SK-N-SH (cell line): Measurements from ENCODE around the gene RAC2. TPM values are rescaled to one million over a fixed set of nuclear protein-coding genes. Genes with fewer than 3 reads are reported as not detected.
A peak's percentile ranks its signal among the peaks of the same experiment; 100 is the strongest.

ENCODE experiments used
- CTCF ChIA-PET: fragments of 300-600, 350-600 bp; formaldehyde crosslinking; extraction: SDS; loops from one replicate; lab custom pipeline; 2021; lab: Yijun Ruan, JAX
- POLR2A ChIA-PET: fragments of 350-600 bp; sonication (Branson Sonifier 250); formaldehyde crosslinking; extraction: SDS; loops from one replicate; lab custom pipeline; 2020; ENCODE audit warnings: antibody characterized with exemption, inconsistent platforms; lab: Yijun Ruan, JAX
- DNase-seq: peaks from one replicate; pipeline ENCODE4 v3.0.0; 2012
- H2AFZ ChIP-seq: fragments of 200-600 bp; sonication (generic); 2 replicates; pipeline ENCODE4 v1.8.1; 2016; ENCODE audit warnings: antibody characterized with exemption, mild to moderate bottlenecking, low read depth
- H3F3A ChIP-seq: fragments of 200-600 bp; sonication (generic); replicated peaks from 2 replicates; pipeline ENCODE3; 2016; ENCODE audit warnings: antibody characterized with exemption, mild to moderate bottlenecking; ENCODE audit not compliant: insufficient read depth
- H3K27ac ChIP-seq, 2 experiments: fragments of 200-500 bp in 1 of 2; fragments of 200-600 bp in 1 of 2; sonication (Bioruptor generic) in 1 of 2; sonication (generic), shearing (Covaris generic) in 1 of 2; 2 replicates each; pipeline versions ENCODE4 v1.5.1 to v1.6.1; 2014 to 2016; ENCODE audit warnings: low read depth in 2 of 2, inconsistent platforms in 1 of 2, low read length in 1 of 2, mild to moderate bottlenecking in 1 of 2, mixed read lengths in 1 of 2
- H3K27me3 ChIP-seq: fragments of 200-600 bp; sonication (generic), shearing (Covaris generic); 2 replicates; pipeline ENCODE4 v1.6.1; 2016; ENCODE audit warnings: mixed run types; ENCODE audit not compliant: insufficient read depth
- H3K36me3 ChIP-seq, 2 experiments: fragments of 200-500 bp in 1 of 2; fragments of 200-600 bp in 1 of 2; sonication (Bioruptor generic) in 1 of 2; sonication (generic) in 1 of 2; replicated peaks in 1 of 2; 2 replicates each; pipeline versions ENCODE3 to v1.5.1; 2014 to 2016; ENCODE audit warnings: low read length in 1 of 2, mild to moderate bottlenecking in 1 of 2; ENCODE audit not compliant: insufficient read depth in 2 of 2, control insufficient read depth in 1 of 2
- H3K4me1 ChIP-seq, 2 experiments: fragments of 200-500 bp in 1 of 2; fragments of 200-600 bp in 1 of 2; sonication (Bioruptor generic) in 1 of 2; sonication (generic), shearing (Covaris generic) in 1 of 2; 2 replicates each; pipeline versions ENCODE4 v1.5.1 to v1.6.1; 2014 to 2016; ENCODE audit warnings: low read depth in 1 of 2, low read length in 1 of 2, mixed run types in 1 of 2; ENCODE audit not compliant: insufficient read depth in 2 of 2, control insufficient read depth in 1 of 2
- H3K4me2 ChIP-seq: fragments of 200-600 bp; sonication (generic), shearing (Covaris generic); 2 replicates; pipeline ENCODE4 v1.6.1; 2017; ENCODE audit warnings: mixed run types
- H3K4me3 ChIP-seq, 2 experiments: fragments of 200-500 bp in 1 of 2; fragments of 200-600 bp in 1 of 2; sonication (Bioruptor generic) in 1 of 2; sonication (generic), shearing (Covaris generic) in 1 of 2; 2 replicates each; pipeline versions ENCODE4 v1.5.1 to v1.8.1; 2014 to 2016; ENCODE audit warnings: low read depth in 2 of 2, inconsistent platforms in 1 of 2, low read length in 1 of 2, mild to moderate bottlenecking in 1 of 2, mixed read lengths in 1 of 2, moderate library complexity in 1 of 2
- H3K79me2 ChIP-seq: fragments of 200-600 bp; sonication (generic); 2 replicates; pipeline ENCODE4 v1.8.1; 2017; ENCODE audit warnings: mild to moderate bottlenecking; ENCODE audit not compliant: insufficient read depth
- H3K9ac ChIP-seq: fragments of 200-600 bp; sonication (generic); 2 replicates; pipeline ENCODE4 v1.6.1; 2017; ENCODE audit warnings: mixed run types
- H3K9me2 ChIP-seq: fragments of 200-600 bp; sonication (generic); 2 replicates; pipeline ENCODE4 v1.6.1; 2017; ENCODE audit warnings: mixed run types
- H3K9me3 ChIP-seq: fragments of 200-600 bp; sonication (generic); 2 replicates; pipeline ENCODE4 v1.6.1; 2017; ENCODE audit warnings: mixed run types, mild to moderate bottlenecking, moderate library complexity
- H4K20me1 ChIP-seq: fragments of 200-600 bp; sonication (generic); 2 replicates; pipeline ENCODE4 v1.6.1; 2017; ENCODE audit warnings: mild to moderate bottlenecking, mixed run types; ENCODE audit not compliant: insufficient read depth
- ELF1 ChIP-seq: IDR thresholded peaks from 2 replicates; pipeline ENCODE4 v1.4.0; 2012
- EZH2phosphoT487 ChIP-seq: fragments of 200-600 bp; sonication (generic); IDR thresholded peaks from 2 replicates; pipeline ENCODE4 v1.6.1; 2017; ENCODE audit warnings: low read depth, mixed run types, mild to moderate bottlenecking, antibody characterized with exemption, moderate library complexity, borderline replicate concordance
- FOSL2 ChIP-seq: IDR thresholded peaks from 2 replicates; pipeline ENCODE4 v1.4.0; 2012; ENCODE audit warnings: low read depth, mild to moderate bottlenecking, moderate library complexity, borderline replicate concordance
- FOXM1 ChIP-seq: IDR thresholded peaks from 2 replicates; pipeline ENCODE4 v1.4.0; 2012; ENCODE audit warnings: low read depth, mild to moderate bottlenecking
- NRF1 ChIP-seq: IDR thresholded peaks from 2 replicates; pipeline ENCODE4 v1.6.1; 2012; ENCODE audit warnings: low read depth, mild to moderate bottlenecking, low read length
- POLR2AphosphoS5 ChIP-seq: IDR thresholded peaks from 2 replicates; pipeline ENCODE4 v1.6.1; 2012; ENCODE audit warnings: low read depth, low read length
- RAD21 ChIP-seq: IDR thresholded peaks from 2 replicates; pipeline ENCODE4 v1.6.1; 2012; ENCODE audit warnings: mild to moderate bottlenecking, low read length
- RCOR1 ChIP-seq: fragments of 150-350 bp; IDR thresholded peaks from 2 replicates; pipeline ENCODE4 v1.6.1; 2017; ENCODE audit warnings: antibody characterized with exemption, low read length
- SMC3 ChIP-seq: IDR thresholded peaks from 2 replicates; pipeline ENCODE4 v1.6.1; 2012; ENCODE audit warnings: low read depth, low read length, improper control_type of control experiment
- YY1 ChIP-seq: IDR thresholded peaks from 2 replicates; pipeline ENCODE4 v1.4.0; 2012; ENCODE audit warnings: low read depth, mild to moderate bottlenecking
- WGBS: methylation state at CpG from one replicate; pipeline ENCODE4 v1.1.6; 2017; ENCODE audit warnings: low lambda C conversion rate; 5-methylcytosine and 5-hydroxymethylcytosine counted together
- polyA plus RNA-seq, 3 experiments: library from polyadenylated mRNA; depleted of rRNA; stranded (reverse); fragments of >200 nt; gene quantifications; 2 replicates each; pipeline ENCODE4 v1.2.3, GENCODE V29; 2012
- TF ChIP-seq, protein P1 (sequence below): fragments of 150-350 bp; IDR thresholded peaks from 2 replicates; pipeline ENCODE4 v1.6.1; 2017; ENCODE audit warnings: antibody characterized with exemption, low read length, low read depth, borderline replicate concordance
- TF ChIP-seq, protein P2 (sequence below): IDR thresholded peaks from 2 replicates; pipeline ENCODE4 v1.4.0; 2012; ENCODE audit warnings: low read depth, borderline replicate concordance
- TF ChIP-seq, protein P3 (sequence below): fragments of 200-600 bp; sonication (generic); IDR thresholded peaks from 2 replicates; pipeline ENCODE4 v1.6.1; 2017; ENCODE audit warnings: antibody characterized with exemption, mild to moderate bottlenecking, moderate library complexity

The RAC2 gene
- polyA plus RNA-seq, 1 of the 3 experiments (the other 2 are of a cell fraction) = 29.9 TPM

DNA sequence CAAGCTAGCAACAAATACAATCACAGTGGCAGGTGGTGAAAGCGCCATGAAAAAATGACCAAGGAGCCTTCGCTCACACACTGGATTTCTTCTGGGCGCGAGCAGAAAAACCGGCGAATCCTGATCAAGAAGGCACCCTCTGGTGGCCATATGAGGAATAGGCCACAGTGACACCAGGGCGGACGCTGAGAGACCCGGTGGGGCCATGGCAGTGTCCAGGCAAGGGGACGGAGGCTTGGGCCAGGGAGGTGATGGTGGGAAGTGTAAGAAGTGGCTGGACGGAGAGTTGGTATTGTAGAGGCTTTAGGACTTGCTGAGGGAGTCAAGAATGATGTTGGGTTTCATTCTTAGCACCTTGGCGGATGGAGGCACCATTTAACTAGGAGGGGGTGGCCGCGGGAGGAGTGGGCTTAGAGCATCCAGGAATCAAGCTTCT is 16.9 kb upstream of the RAC2 start:
- ChIA-PET POLR2A (no interaction called here), CTCF (interaction anchor here (0.6 to 4.8 kb wide), 45 partner anchors 8 to 713 kb away, joined by 3 to 124 read pairs (median 4); partner anchors contain the start of genes CYTH4 and RAC2)
- Histone ChIP-seq H2AFZ (0 out of 2 replicates have a peak overlapping the region, but pooled peaks have one; percentile 5), H3K36me3 (no peaks in the 10 kb centered on the region), H3F3A (no peaks in the 10 kb centered on the region), H3K27ac (no peak overlapping the region), H3K27me3 (no peaks in the 10 kb centered on the region), H3K9me3 (no peaks in the 10 kb centered on the region), H3K4me3 (peak overlapping the region in 1 of 2 experiments; percentile 16; a peak in 2 of 4 replicates), H3K9me2 (no peaks in the 10 kb centered on the region), H3K4me1 (peaks cover 2 to 3% of the 10 kb centered on the region in 2 experiments; a peak in 1 of 4 replicates), H3K4me2 (no peak overlapping the region), H3K9ac (no peak overlapping the region), H3K79me2 (no peaks in the 10 kb centered on the region), H4K20me1 (no peaks in the 10 kb centered on the region)
- TF ChIP-seq, protein P1, sequence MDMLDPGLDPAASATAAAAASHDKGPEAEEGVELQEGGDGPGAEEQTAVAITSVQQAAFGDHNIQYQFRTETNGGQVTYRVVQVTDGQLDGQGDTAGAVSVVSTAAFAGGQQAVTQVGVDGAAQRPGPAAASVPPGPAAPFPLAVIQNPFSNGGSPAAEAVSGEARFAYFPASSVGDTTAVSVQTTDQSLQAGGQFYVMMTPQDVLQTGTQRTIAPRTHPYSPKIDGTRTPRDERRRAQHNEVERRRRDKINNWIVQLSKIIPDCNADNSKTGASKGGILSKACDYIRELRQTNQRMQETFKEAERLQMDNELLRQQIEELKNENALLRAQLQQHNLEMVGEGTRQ = no peak
- TF ChIP-seq, protein P2, sequence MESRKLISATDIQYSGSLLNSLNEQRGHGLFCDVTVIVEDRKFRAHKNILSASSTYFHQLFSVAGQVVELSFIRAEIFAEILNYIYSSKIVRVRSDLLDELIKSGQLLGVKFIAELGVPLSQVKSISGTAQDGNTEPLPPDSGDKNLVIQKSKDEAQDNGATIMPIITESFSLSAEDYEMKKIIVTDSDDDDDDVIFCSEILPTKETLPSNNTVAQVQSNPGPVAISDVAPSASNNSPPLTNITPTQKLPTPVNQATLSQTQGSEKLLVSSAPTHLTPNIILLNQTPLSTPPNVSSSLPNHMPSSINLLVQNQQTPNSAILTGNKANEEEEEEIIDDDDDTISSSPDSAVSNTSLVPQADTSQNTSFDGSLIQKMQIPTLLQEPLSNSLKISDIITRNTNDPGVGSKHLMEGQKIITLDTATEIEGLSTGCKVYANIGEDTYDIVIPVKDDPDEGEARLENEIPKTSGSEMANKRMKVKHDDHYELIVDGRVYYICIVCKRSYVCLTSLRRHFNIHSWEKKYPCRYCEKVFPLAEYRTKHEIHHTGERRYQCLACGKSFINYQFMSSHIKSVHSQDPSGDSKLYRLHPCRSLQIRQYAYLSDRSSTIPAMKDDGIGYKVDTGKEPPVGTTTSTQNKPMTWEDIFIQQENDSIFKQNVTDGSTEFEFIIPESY = no peak
- TF ChIP-seq NRF1 (no peak), SMC3 (peak; percentile 68), RAD21 (peak; percentile 68), ELF1 (no peak)
- TF ChIP-seq, protein P3, sequence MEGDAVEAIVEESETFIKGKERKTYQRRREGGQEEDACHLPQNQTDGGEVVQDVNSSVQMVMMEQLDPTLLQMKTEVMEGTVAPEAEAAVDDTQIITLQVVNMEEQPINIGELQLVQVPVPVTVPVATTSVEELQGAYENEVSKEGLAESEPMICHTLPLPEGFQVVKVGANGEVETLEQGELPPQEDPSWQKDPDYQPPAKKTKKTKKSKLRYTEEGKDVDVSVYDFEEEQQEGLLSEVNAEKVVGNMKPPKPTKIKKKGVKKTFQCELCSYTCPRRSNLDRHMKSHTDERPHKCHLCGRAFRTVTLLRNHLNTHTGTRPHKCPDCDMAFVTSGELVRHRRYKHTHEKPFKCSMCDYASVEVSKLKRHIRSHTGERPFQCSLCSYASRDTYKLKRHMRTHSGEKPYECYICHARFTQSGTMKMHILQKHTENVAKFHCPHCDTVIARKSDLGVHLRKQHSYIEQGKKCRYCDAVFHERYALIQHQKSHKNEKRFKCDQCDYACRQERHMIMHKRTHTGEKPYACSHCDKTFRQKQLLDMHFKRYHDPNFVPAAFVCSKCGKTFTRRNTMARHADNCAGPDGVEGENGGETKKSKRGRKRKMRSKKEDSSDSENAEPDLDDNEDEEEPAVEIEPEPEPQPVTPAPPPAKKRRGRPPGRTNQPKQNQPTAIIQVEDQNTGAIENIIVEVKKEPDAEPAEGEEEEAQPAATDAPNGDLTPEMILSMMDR = peak; percentile 91
- 26% methylated on average over 14 of the region's 14 CpGs for WGBS
- peak; percentile 84 for DNase-seq

DNA sequence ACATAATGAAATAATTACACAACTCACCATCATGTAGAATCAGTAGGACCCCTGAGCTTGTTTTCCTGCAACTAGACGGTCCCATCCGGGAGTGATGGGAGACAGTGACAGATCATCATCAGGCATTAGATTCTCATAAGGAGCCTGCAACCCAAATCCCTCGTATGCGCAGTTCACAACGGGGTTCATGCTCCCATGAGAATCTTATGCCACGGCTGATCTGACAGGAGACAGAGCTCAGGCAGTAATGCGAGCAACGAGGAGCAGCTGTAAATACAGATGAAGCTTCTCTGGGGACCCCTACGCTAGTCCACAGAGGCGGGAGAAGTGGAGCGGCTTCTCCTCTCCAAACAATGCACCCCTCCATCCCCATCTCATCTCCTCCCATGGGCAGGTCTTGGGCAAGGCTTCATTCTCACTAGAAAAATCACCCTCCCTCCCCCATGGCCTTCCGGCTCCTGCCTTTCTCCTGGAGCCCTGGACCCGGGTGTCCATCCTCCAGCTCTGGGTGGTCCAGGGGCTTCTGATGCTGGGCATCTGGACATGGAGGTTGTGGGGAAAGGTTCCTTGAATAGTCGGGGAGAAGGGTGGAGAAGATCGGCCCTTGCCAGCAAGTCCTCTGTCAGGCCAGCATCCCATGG is 16.2 kb upstream of the RAC2 start:
- peaks cover 3 to 6% of the 10 kb centered on the region in 2 experiments; a peak in 3 of 4 replicates for H3K4me1 ChIP-seq
- POLR2A ChIA-PET = no interaction called here
- 73% methylated on average over 15 of the region's 15 CpGs for WGBS

More for the DNA sequence above, 16.2 kb upstream of the RAC2 start:
- Histone ChIP-seq H2AFZ (0 out of 2 replicates have a peak overlapping the region, but pooled peaks have one; percentile 5), H3K79me2 (no peaks in the 10 kb centered on the region)
- no peak for TF ChIP-seq YY1
- TF ChIP-seq FOSL2 = no peak
- TF ChIP-seq FOXM1 = no peak
- TF ChIP-seq EZH2phosphoT487 = no peak
- TF ChIP-seq POLR2AphosphoS5 = no peak
- no peak for TF ChIP-seq RAD21
- no peak for TF ChIP-seq RCOR1
- TF ChIP-seq, all 33 proteins: peak for 0
- H3K4me3 ChIP-seq = no peak overlapping the region
- no peak for DNase-seq
- H3K27ac ChIP-seq = no peak overlapping the region
- H4K20me1 ChIP-seq = no peaks in the 10 kb centered on the region
- H3K9ac ChIP-seq = no peak overlapping the region
- no peaks in the 10 kb centered on the region for H3K9me3 ChIP-seq
- CTCF ChIA-PET = interaction anchor here (0.6 to 4.8 kb wide), 42 partner anchors 10 to 713 kb away, joined by 3 to 124 read pairs (median 4); partner anchors contain the start of genes CYTH4, LGALS1 and RAC2
- peaks cover 4% of the 10 kb centered on the region for H3F3A ChIP-seq
- no peaks in the 10 kb centered on the region for H3K27me3 ChIP-seq
- no peaks in the 10 kb centered on the region for H3K9me2 ChIP-seq
- no peak overlapping the region for H3K4me2 ChIP-seq
- no peaks in the 10 kb centered on the region for H3K36me3 ChIP-seq
